GM21529 (cell line): ENCODE measurements around the gene TRIP6.
A peak's percentile ranks its signal among the peaks of the same experiment; 100 is the strongest.

Experiments
- ATAC-seq: cut with Tn5 transposase; IDR thresholded peaks from one replicate; pipeline ENCODE4 v1.9.1; 2021; ENCODE audit not compliant: unreplicated experiment

TRIP6 gene, protein sequence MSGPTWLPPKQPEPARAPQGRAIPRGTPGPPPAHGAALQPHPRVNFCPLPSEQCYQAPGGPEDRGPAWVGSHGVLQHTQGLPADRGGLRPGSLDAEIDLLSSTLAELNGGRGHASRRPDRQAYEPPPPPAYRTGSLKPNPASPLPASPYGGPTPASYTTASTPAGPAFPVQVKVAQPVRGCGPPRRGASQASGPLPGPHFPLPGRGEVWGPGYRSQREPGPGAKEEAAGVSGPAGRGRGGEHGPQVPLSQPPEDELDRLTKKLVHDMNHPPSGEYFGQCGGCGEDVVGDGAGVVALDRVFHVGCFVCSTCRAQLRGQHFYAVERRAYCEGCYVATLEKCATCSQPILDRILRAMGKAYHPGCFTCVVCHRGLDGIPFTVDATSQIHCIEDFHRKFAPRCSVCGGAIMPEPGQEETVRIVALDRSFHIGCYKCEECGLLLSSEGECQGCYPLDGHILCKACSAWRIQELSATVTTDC

DNA sequence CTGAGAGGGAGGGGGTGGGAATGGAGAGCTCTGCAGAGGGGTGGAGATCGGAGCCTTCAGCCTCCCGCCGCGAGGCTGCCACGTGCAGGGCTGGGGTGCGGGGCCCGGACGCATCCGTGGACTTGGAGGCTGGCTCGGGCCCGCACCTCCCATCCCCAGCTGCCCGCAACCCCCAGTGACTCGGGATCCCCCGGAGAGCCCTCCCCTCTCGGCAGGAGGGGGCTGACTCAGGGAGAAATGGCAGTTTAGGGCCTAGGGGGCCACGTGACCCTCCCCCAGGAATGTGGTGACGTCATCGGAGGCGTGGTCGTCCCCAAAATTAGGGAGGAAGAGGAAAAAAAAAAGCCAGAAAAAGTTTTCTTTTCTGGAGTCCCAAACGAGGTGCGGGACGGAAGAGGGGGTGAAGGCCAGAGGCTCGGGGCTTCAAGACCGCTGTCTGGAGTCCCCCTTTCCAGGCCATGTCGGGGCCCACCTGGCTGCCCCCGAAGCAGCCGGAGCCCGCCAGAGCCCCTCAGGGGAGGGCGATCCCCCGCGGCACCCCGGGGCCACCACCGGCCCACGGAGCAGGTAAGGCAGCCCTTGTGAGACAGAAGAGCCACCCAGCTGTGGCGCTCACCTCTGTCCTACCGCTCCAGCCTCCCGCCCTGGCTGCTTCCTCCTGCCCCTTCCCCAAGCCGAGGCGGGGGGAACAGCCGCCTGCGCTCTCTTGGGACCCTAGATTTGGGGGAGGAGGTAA is at the start of gene TRIP6:
TRIP6 (plus strand) TSS at position 348 of the 736 bp plus-strand sequence; CDS start at position 459, 111 bp downstream.
- ATAC-seq = peak; percentile 49

DNA sequence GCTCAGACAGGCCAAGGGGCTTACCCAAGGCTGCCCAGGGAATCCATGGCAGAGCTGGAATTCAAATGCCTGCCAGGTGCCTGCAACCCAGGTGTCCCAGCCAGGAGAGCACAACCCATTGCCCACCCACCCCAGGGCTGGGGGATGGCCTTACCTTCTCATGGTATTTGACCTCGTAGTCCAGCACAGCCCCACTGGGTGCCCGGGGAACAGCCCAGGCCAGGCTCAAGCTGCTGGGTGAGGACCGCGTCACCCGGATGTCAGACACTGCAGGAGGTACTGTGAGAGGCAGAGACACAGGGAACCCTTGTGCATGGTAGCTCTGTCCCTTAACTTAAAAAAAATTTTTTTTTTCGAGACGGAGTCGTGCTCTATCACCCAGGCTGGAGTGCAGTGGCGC is 48.8 kb upstream of the TRIP6 start:
- ATAC-seq = no peak

DNA sequence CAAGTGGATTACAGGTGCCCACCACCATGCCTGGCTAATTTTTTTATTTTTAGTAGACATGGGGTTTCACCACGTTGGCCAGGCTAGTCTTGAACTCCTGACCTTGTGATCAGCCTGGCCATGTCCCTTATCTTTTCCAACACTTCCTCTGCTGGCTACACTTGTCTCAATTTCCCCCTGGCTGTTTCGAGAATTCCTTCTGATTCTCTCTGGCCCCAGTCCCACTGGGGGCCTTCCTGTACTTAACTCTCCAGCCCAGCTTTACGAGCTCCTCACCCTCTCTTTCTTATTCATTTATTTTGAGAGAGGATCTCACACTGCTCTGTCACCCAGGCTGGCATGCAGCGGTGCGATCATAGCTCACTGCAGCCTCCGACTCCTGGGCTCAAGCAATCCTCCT is 48.4 kb upstream of the TRIP6 start:
- ATAC-seq = no peak

DNA sequence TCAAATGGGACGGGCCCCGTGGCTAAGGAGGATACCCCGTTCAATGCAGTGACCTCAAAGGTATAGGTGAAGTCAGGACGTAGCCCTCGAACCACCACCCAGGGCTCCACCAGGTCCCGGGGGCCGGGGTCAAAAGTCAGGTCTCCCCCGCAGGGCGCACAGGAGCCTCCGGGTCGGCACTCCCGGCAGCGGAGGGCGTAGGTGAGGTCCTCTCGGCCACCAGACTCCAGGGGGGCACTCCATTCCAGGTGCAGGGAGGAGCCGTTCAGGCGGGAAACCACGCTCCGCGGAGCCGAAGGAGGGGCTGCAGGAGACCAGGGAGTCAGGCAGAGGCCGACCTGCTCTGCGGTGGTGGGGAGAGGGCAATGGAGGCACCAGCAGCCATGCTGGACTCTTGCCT is 47.6 kb upstream of the TRIP6 start:
- no peak for ATAC-seq

DNA sequence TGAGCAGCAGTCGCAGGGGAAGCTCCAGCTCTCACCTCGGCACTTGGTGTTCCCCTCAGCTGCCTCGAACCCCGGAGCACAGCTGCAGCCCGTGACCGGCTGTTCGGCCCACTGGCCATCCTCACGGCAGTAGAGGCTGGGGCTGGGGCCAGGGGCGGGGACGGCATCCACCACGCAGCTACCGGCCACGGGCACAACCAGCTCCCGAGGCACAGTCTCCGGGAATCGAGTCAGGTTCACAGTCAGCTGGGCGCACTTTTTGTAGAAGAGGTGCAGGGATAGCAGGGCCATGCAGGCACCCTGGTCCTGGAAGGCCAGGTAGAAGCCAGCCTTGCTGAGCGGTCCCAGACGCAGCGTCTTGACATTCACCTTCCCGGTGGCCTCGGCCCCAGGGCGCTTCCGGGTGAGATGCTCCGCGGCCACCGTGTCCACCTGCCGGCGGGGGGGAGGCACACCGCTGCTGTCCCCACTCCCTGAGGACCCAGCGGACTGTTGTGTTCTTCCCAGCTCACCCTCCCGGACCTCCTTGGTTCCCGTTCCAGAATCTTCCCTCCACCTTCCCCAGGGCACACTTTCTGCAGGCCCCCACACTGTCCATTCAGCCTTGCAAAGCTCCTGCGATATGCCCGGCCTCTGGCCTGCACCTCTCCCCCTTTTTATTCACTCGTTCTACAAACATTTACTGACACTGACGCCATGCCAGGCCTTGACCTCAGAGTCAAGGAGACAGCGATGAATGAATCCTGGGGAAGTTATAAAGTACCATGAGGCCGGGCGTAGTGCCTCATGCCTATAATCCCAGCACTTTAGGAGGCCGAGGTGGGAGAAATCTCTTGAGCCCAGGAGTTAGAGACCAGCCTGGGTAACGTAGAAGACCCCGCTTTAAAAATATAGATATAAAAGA is 44.7 kb upstream of the TRIP6 start:
- no peak for ATAC-seq

DNA sequence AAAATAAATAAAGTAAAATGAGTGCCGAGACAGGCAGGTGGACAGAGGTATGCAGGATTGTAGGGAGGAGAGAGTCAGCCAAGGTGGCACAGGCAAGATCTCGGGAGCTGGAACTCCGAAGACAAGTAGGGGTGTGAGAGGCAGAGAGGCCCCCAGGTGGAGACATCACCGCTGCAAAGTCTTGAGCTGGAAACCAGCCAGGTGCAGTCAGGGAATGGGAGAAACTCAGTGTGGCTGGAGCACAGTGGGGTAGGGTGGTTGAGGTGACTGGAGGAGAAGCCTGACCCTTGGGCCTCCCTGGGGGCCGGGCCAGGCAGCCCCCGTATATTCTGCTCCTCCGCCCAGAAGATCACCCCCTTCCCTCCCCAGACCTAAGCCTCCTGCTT is 44.1 kb upstream of the TRIP6 start:
- no peak for ATAC-seq

DNA sequence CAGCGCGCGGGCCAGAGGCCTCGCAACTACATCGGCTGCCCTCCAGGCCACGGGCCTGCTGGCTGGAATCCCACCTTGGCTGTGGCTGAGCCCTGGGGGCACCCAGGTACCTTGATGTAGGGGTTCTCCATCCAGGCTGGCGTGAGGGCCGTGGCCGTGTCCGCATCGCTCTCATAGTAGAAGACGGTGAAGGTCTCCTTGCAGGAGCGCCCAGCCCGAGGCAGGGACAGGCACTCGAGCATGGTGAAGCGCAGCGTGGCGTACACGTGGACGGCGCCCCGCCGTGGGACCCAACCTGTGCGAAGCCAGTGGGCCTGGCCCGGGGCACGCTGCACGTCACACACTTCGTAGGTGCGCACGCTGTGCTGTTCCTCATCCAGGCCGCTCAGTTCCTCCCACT is 43.7 kb upstream of the TRIP6 start:
- ATAC-seq = no peak

DNA sequence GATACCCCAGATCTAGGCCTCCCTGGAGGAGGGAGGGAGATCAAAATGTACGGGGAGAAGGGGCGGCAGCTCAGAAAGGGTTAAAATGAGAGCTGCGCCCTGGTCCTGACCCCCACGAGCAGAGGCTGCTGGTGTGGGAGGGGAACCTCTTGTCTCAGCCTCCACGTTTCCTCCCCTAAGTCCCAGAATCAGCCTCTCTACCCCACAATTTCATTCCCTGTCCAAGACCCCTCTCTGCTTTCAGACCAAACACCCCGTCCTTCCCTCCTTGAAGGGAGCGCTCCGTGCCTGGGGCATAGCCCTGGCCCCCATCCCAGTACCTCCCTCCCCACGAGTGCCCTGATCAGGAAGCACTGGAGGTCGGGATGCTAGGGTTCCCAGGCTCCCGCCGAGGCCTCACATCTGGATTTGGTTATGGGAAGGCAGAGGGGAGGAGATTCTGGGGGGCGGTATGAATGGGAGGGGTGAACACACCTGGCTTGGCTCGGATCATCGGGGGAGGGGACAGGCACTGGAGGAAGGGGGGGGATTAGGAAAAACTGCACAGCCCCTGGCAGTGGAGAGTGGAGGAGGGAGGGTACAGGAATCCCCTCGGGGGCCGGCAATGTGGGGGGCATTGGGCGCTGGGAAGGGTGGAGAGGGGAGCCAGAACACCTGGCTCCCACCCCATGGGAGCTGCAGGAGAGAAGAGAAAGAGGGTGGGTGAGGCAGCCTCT is 42.5 kb upstream of the TRIP6 start:
- no peak for ATAC-seq

DNA sequence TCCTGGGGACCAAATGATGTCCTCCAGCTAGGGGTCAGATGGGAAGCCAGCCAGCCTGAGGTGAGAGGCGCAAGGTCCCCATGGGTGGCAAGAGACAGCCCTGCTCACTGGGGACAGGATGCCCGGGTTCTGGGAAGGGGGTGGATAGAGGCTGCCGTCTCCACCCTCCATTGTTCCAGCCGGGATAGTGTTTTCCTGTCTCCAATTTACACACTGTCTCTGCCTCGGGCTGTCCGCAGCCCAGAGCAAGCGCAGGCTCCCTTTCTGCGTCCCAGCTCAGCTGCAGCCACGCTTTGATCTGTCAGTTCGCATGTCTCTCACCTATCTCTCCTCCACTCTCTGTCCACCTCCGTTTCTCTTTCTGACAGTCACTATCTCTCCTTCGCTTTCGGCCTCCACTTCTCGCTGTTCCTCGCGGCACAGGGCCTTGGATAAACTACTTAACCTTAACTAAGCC is 41.9 kb upstream of the TRIP6 start:
- no peak for ATAC-seq

DNA sequence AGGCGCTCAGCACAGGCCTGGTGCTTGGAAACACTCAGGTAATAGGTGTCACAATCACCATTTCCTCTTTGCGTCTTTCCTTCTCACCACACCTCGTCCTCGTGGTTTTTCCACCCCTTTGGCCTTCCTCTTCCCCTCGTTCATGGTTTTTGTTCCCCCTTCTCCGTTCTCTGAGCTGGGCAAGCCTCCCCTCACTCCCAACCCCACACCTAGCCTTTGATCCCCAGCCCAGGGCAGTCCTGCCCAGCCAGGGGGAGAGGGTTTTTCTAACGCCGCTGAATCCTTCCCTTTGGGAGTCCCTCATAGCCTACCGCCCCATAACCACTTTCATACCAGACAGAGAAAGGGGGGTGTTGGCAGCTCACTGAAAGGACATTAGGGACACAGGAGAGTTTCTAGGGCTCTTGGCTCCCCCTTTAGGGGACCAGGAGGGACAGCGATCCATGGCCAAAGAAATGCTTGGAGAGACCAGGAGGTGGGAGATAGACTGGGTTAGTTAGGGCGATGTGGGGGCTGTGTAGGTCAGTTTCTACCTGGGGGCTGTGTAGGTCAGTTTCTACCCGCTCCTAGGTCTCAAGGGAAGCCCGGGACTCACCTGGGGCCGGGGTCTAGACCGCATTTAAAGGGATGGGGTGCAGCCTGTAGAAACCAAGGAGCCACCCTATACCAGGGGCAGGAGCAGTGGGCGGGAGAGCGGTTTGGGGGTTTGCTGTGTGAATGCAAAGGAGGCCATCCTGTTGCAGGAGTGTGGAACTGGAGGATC is 41.3 kb upstream of the TRIP6 start:
- no peak for ATAC-seq

DNA sequence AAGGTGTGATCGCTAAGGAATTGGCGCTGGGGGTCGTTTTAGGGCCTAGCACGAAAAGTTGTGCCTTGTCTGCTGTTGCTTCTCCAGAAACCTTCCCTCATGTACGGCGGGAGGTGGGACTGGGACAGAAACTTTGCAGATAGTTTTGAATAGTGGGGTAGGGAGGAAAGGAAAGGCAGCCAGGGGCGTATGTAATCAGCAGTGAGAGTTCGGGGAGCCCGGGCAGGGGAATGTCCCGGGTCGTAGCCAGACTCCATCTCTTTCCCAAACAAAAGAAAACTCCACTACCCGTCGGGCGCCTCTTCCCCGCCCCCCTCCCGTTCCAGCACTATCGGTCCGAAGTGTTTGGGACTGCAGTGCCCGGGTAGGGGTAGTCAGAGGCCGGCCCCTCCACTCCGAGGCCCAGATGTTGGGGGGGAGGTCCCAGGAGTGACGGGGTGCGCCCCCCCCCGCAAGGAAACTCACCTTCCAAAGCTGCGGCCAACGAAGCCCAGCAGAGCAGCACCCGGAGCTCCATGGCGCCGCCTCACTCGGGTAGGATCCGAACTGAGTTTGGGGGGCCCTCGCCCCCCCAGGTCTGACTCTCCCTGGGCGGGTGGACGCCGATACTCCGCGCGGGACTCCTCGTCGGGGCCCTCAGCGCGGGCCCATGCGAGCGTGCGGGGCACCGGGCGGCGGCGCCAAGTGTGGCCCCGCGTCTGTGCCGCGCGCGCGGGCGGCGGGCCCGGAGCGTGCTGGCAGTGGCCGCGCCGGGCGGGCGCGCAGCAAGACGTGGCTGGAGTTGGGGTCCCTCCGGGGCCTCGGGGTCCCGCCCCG is 40.5 kb upstream of the TRIP6 start:
- no peak for ATAC-seq

DNA sequence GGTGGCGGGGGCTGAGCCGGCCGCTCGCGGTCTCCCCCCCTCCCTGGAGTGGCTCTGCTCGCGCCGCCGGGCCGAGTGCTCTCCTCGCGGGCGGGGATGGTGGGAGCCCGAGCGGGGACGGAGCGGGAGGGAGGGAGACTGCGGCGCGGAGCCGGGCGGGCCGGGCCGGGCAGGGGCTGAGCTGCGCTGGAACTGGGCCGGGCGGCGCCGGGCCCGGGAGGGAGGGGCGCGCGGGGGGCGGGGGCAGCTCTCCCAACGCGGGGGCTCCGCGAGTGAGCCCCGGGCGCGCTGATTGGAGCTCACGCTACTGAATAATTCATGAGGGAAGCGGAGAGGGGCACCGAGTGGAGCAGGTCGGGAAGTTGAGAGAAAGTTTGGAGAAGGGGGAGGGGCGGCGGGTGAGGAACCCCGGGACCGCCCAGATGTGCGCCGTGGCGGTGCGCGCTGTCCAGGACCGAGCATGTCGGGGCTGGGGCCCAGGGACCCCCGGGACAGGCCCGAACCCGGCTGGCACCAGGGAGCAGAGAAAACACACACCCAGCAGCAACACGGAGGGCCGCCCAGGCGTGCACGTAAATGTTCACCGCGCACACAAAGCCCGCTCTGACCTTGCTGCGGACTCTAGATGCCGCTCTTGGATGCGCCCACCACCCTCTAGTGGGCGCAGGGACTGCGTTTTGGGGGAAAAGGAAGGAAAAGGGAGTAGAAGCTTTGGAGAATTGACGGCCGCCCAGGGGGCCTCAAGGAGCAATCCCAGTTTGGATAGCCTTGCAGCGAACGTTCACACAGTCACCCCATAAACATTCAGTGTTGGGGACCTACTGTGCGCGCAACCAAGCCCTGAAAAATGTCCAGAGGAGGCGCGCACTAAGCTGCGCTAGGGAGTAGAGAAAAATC is 39.6 kb upstream of the TRIP6 start, which contains the start of gene EPHB4:
EPHB4 (minus strand) TSS at position 194 of the 897 bp plus-strand sequence. CDS start 493 bp downstream, outside the sequence.
- no peak for ATAC-seq

DNA sequence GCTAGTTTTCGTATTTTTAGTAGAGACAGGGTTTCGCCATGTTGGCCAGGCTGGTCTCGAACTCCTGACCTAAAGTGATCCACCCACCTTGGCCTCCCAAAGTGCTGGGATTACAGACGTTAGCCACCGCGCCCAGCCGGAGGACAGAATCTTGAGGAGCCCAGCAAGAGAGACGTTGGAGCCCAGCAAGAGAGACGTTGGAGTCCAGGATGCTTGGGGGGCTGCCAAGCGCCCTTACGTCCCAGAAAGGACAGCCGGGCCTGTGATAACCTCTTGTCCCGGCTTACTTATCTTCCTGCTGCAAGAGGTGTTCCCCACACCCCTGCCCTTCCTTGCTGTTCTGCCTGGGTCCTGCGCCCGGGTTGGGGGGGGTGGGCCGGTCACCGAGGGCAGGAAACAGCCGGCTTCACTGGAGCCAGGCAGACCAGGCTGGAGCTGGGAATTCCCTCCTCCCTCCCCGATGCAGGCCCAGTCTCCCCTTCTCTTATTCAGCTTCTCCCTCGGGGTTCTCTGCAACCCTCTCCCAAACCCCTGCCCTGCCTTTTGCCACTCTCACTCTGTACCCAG is 38.0 kb upstream of the TRIP6 start:
- ATAC-seq = no peak

DNA sequence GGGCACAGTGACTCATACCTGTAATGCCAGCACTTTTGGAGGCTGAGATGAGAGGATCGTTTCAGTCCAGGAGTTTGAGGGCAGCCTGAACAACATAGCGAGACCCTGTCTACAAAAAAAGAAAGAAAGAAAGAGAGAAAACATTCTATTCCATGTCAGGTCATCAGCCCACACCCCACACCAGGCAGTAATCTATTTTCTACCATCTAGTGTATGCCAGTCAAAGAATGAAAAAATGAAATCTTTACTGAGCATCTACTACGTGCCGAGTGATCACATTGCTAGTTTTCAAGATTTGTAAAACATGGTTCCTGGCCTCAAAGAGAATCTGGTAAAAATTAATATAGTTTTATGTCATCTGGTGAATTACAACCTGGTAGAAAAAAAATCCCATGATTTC is 36.8 kb upstream of the TRIP6 start:
- ATAC-seq = no peak

DNA sequence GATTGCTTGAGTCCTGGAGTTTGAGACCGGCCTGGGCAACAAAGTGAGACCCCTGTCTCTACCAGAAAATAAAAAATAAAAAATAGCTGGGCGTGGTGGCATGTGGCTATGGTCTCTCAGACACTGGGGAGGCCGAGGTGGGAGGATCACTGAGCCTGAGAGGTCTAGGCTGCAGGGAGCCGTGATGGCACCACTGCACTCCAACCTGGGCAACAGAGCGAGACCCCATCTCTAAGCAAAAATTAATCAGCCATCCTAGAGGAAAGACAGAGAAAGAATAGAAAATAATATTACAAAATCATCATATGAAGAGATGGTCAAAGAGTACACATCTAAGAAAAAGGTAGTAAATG is 34.9 kb upstream of the TRIP6 start:
- ATAC-seq = no peak

DNA sequence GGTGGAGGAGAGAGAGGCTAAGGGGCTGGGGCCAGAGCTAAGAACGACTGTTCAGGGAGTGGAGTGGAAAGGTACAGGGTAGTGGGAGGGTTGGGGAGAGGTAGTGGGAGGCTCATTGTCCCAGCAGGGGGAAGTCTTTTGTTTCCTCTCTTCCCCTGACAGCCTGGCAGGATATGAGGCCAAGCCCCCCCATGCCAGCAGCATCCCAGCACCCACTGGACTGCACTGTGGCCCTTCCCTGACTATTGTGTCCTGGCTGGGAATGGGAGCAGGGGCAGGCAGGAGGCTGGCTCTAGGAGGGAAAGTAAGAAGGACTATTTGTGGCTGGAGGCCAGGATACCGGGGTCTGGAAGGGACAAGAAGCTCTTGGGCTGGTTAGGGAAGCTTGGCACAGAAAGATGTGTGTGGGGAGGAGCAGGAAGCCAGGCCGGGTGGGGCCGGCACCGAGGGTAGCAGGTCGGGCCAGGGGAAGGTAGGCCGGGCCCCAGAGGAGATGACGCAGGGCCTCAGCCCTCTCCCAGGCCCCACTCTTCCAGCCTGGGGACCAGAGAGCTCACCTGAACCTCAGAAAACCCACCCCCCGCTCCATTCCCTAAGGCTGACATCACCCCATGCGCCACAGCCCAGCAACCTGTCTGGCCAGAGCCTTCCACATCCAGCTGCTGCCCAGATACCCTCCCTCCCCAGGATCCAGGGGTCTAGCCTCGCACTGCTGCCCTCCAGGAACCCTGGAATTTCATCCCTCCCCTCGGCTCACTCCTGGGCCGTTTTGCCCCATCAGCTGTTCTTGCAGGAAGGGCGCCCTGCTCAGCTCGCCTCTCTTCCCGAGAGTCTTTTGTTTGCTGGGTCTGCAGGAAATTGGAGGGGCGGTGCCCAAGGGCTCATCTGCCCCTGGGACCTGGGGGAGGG is 31.0 kb upstream of the TRIP6 start:
- no peak for ATAC-seq

DNA sequence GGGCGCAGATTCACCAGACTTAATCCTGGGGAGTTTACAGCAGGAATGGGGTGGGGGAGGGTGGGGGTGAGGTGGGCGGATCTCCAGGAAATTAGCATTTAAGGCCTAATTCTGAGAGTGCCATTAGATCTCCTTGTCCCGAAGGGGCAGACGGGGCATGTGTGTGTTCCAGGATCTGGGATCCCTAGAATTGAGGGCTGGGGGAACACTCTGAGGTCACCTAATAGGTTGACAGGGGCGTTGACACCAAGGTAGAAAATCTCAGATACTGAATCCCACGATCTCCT is 30.4 kb upstream of the TRIP6 start:
- ATAC-seq = no peak
